HG02938 (cell line): Measurements from ENCODE around the gene APBA3.

ENCODE experiments used
- ATAC-seq: cut with Tn5 transposase; IDR thresholded peaks from one replicate; pipeline ENCODE4 v1.9.1; 2021; ENCODE audit warnings: mild to moderate bottlenecking, moderate library complexity; ENCODE audit not compliant: unreplicated experiment

Gene APBA3

GRCh38 chr19:3788996-3789778, 27.7 kb upstream of the APBA3 start:
- ATAC-seq = no peak

- ATAC-seq = no peak
Observed at GRCh38 chr19:3785938-3786824, 24.7 kb upstream of the APBA3 start, which contains the start of gene MATK. Gene MATK, minus strand, starts transcription at chr19:3786381. Its CDS starts 1,246 bp downstream, at chr19:3785135.

GRCh38 chr19:3785451-3785937, 24.0 kb upstream of the APBA3 start:
- no peak for ATAC-seq

GRCh38 chr19:3784607-3785450, 23.3 kb upstream of the APBA3 start:
- ATAC-seq = no peak

- no peak for ATAC-seq
Observed at GRCh38 chr19:3783660-3784584, 22.4 kb upstream of the APBA3 start.

GRCh38 chr19:3782903-3783302, 21.4 kb upstream of the APBA3 start:
- ATAC-seq = no peak

- ATAC-seq = no peak
Observed at GRCh38 chr19:3782330-3782729, 20.8 kb upstream of the APBA3 start.

GRCh38 chr19:3781603-3782002, 20.1 kb upstream of the APBA3 start:
- ATAC-seq = no peak

- no peak for ATAC-seq
Observed at GRCh38 chr19:3780786-3781304, 19.4 kb upstream of the APBA3 start.

- no peak for ATAC-seq
Observed at GRCh38 chr19:3778899-3779723, 17.6 kb upstream of the APBA3 start.

- no peak for ATAC-seq
Observed at GRCh38 chr19:3778104-3778867, 16.8 kb upstream of the APBA3 start.

GRCh38 chr19:3776479-3777040, 15.1 kb upstream of the APBA3 start:
- no peak for ATAC-seq

GRCh38 chr19:3775831-3776230, 14.3 kb upstream of the APBA3 start:
- ATAC-seq = no peak

GRCh38 chr19:3775374-3775711, 13.9 kb upstream of the APBA3 start:
- no peak for ATAC-seq

- no peak for ATAC-seq
Observed at GRCh38 chr19:3774621-3775373, 13.3 kb upstream of the APBA3 start.

GRCh38 chr19:3773814-3774515, 12.5 kb upstream of the APBA3 start:
- ATAC-seq = no peak
